ENCODE measurements around the gene SOAT2. TPM values are rescaled to one million over a fixed set of nuclear protein-coding genes. Genes with fewer than 3 reads are reported as not detected.

SOAT2 gene
- total RNA-seq, 2 donors from 2014 or later = not detected

GRCh38 chr12:53123578-53124351 is 20.5 kb downstream of the SOAT2 start:
- Histone ChIP-seq H3K27me3 (no peaks in the 10 kb centered on the region), H3K27ac (no peak overlapping the region), H3K9me3 (no peaks in the 10 kb centered on the region), H3K4me3 (no peak overlapping the region), H3K36me3 (no peaks in the 10 kb centered on the region), H3K4me1 (no peaks in the 10 kb centered on the region)
- no peak for DNase-seq (ENCODE audit: low spot score)
- TF ChIP-seq CTCF (IDR thresholded peaks at IDR 0.05) = no peak

GRCh38 chr12:53124352-53124723 is 21.1 kb downstream of the SOAT2 start:
- no peak for DNase-seq (ENCODE audit: low spot score)

GRCh38 chr12:53127169-53127568 is 23.9 kb downstream of the SOAT2 start:
- Histone ChIP-seq H3K27ac (no peak overlapping the region), H3K4me1 (no peaks in the 10 kb centered on the region), H3K27me3 (no peaks in the 10 kb centered on the region), H3K36me3 (no peaks in the 10 kb centered on the region), H3K9me3 (no peaks in the 10 kb centered on the region), H3K4me3 (no peak overlapping the region)
- no peak for TF ChIP-seq CTCF (IDR thresholded peaks at IDR 0.05)
- DNase-seq (ENCODE audit: low spot score) = no peak

More at GRCh38 chr12:53124352-53124723, 21.1 kb downstream of the SOAT2 start:
- Histone ChIP-seq H3K9me3 (no peaks in the 10 kb centered on the region), H3K27ac (no peak overlapping the region), H3K4me3 (no peak overlapping the region), H3K36me3 (no peaks in the 10 kb centered on the region), H3K4me1 (no peaks in the 10 kb centered on the region), H3K27me3 (no peaks in the 10 kb centered on the region)
- no peak for TF ChIP-seq CTCF (IDR thresholded peaks at IDR 0.05)

- Histone ChIP-seq H3K36me3 (no peaks in the 10 kb centered on the region), H3K27me3 (no peaks in the 10 kb centered on the region), H3K4me1 (no peaks in the 10 kb centered on the region), H3K27ac (no peak overlapping the region), H3K9me3 (no peaks in the 10 kb centered on the region), H3K4me3 (no peak overlapping the region)
- DNase-seq (ENCODE audit: low spot score) = no peak
- TF ChIP-seq CTCF (IDR thresholded peaks at IDR 0.05) = no peak
These were observed 25.7 kb downstream of the SOAT2 start for GRCh38 chr12:53128780-53129569.

- TF ChIP-seq CTCF (IDR thresholded peaks at IDR 0.05) = no peak
- DNase-seq (ENCODE audit: low spot score) = no peak
- H3K9me3 ChIP-seq = peaks cover 0 to 7% of the 10 kb centered on the region in 2 donors
These were observed 28.6 kb downstream of the SOAT2 start for GRCh38 chr12:53131844-53132243.

More at GRCh38 chr12:53131844-53132243, 28.6 kb downstream of the SOAT2 start:
- Histone ChIP-seq H3K27me3 (no peaks in the 10 kb centered on the region), H3K27ac (no peak overlapping the region), H3K36me3 (no peaks in the 10 kb centered on the region), H3K4me1 (no peaks in the 10 kb centered on the region), H3K4me3 (no peak overlapping the region)

Data from right atrium auricular region (tissue), 2 donors.